Body of pancreas (tissue), 4 donors: Measurements from ENCODE around the gene MRTFB. TPM values are rescaled to one million over a fixed set of nuclear protein-coding genes. Genes with fewer than 3 reads are reported as not detected.

ENCODE experiments used
- ATAC-seq: fragments of 150-250 bp; one replicate; pipeline ENCODE4 v1.9.1; 2016
- DNase-seq, 4 donors: peaks; one replicate each; pipeline ENCODE4 v3.0.0-alpha.2; 2019
- H3K27ac ChIP-seq, 4 donors: fragments of 200-600 bp; sonication (generic); 1 replicate in 3 of 4; 2 replicates in 1 of 4; pipeline versions ENCODE4 v1.5.1 to v1.6.1; 2016 to 2019; ENCODE audit warnings: mild to moderate bottlenecking in 1 of 4, mixed read lengths in 1 of 4, moderate library complexity in 1 of 4
- H3K27me3 ChIP-seq, 2 donors: fragments of 200-600 bp; sonication (generic); one replicate each; pipeline ENCODE4 v1.6.0; 2016; ENCODE audit warnings: mild to moderate bottlenecking in 1 of 2
- H3K36me3 ChIP-seq, 2 donors: fragments of 200-600 bp; sonication (generic); replicated peaks in 1 of 2; 2 replicates each; pipeline ENCODE4 v1.5.1; 2016; ENCODE audit warnings: low read depth in 2 of 2; ENCODE audit not compliant: insufficient read depth in 1 of 2
- H3K4me1 ChIP-seq: fragments of 200-600 bp; sonication (generic); one replicate; pipeline ENCODE4 v1.6.0; 2016
- H3K4me3 ChIP-seq, 2 donors: fragments of 200-600 bp; sonication (generic); 1 replicate in 1 of 2; 2 replicates in 1 of 2; pipeline ENCODE4 v1.5.1; 2016 to 2019
- H3K9me3 ChIP-seq, 3 donors: fragments of 200-600 bp; sonication (generic); 1 replicate in 2 of 3; 2 replicates in 1 of 3; pipeline ENCODE4 v1.5.1; 2016
- CTCF ChIP-seq, 7 experiments: fragments of 450-650 bp in 4 of 7; fragments of 200-600 bp in 3 of 7; sonication (generic) in 3 of 7; IDR thresholded peaks; one replicate each; pipeline ENCODE4 v1.5.1; 2016 to 2019; ENCODE audit warnings: antibody characterized with exemption in 7 of 7
- POLR2A ChIP-seq, 3 donors: fragments of 450-650 bp; IDR thresholded peaks; one replicate each; pipeline ENCODE4 v1.6.1; 2016; ENCODE audit warnings: antibody characterized with exemption in 3 of 3, mild to moderate bottlenecking in 2 of 3
- WGBS, 2 donors: methylation state at CpG; one replicate each; pipeline ENCODE4 v1.1.5; 2017; 5-methylcytosine and 5-hydroxymethylcytosine counted together
- intact Hi-C: fragments of 100-400 bp; cut with DNase I; formaldehyde crosslinking; loops from one replicate; pipeline ENCODE4 v1.15.1; 2023
- total RNA-seq, 2 donors: library from RNA; depleted of rRNA; stranded (reverse); fragments of >200 nt; gene quantifications; one replicate each; pipeline ENCODE4 v1.1.0, GENCODE V29; 2016

The MRTFB gene
- total RNA-seq, 2 donors from 2014 or later = 39.2 to 46.8 TPM

- Histone ChIP-seq H3K4me3 (no peak overlapping the region), H3K27ac (peak overlapping the region; percentile 87 to 98 (median 95)), H3K4me1 (peaks cover 59% of the 10 kb centered on the region), H3K27me3 (no peaks in the 10 kb centered on the region), H3K36me3 (no peaks in the 10 kb centered on the region), H3K9me3 (no peaks in the 10 kb centered on the region)
- ATAC-seq = no peak
- TF ChIP-seq POLR2A (IDR thresholded peaks at IDR 0.05) (no peak), CTCF (IDR thresholded peaks at IDR 0.05) (peak in 1 of 7 experiments; percentile 7)
- intact Hi-C loops = no loop called here
- 64 to 68% methylated on average over 6 of the region's 6 CpGs for WGBS, 2 donors
- peak in 2 of 4 donors; percentile 29 to 44 for DNase-seq
Observed at GRCh38 chr16:14072360-14072759, 1.2 kb downstream of the MRTFB start.

GRCh38 chr16:14074544-14074943 is 3.4 kb downstream of the MRTFB start:
- Histone ChIP-seq H3K9me3 (no peaks in the 10 kb centered on the region), H3K4me3 (no peak overlapping the region), H3K4me1 (peaks cover 68% of the 10 kb centered on the region), H3K36me3 (peaks cover 0 to 2% of the 10 kb centered on the region in 2 donors), H3K27me3 (no peaks in the 10 kb centered on the region), H3K27ac (peak overlapping the region in 2 of 4 donors; percentile 5 to 14)
- ATAC-seq = no peak
- no peak for DNase-seq
- intact Hi-C loops = no loop called here
- TF ChIP-seq POLR2A (IDR thresholded peaks at IDR 0.05) (no peak), CTCF (IDR thresholded peaks at IDR 0.05) (no peak)
- 8 to 17% methylated on average over 1 of the region's 1 CpG for WGBS, 2 donors

- ATAC-seq (no peak), DNase-seq (no peak)
- H3K27ac ChIP-seq = peak overlapping the region in 1 of 4 donors; percentile 0
- H3K4me3 ChIP-seq = no peak overlapping the region
- peaks cover 48% of the 10 kb centered on the region for H3K4me1 ChIP-seq
- peaks cover 0 to 2% of the 10 kb centered on the region in 2 donors for H3K36me3 ChIP-seq
- H3K9me3 ChIP-seq = no peaks in the 10 kb centered on the region
- intact Hi-C loops = no loop called here
- 76 to 77% methylated on average over 2 of the region's 2 CpGs for WGBS, 2 donors
- no peaks in the 10 kb centered on the region for H3K27me3 ChIP-seq
- TF ChIP-seq POLR2A (IDR thresholded peaks at IDR 0.05) (no peak), CTCF (IDR thresholded peaks at IDR 0.05) (no peak)
Observed at GRCh38 chr16:14077918-14078317, 6.8 kb downstream of the MRTFB start.

- Histone ChIP-seq H3K36me3 (no peaks in the 10 kb centered on the region), H3K4me1 (peaks cover 39% of the 10 kb centered on the region), H3K27me3 (no peaks in the 10 kb centered on the region), H3K4me3 (no peak overlapping the region), H3K9me3 (no peaks in the 10 kb centered on the region), H3K27ac (no peak overlapping the region)
- TF ChIP-seq POLR2A (IDR thresholded peaks at IDR 0.05) (no peak), CTCF (IDR thresholded peaks at IDR 0.05) (no peak)
- 80 to 85% methylated on average over 1 of the region's 1 CpG for WGBS, 2 donors
- DNase-seq (no peak), ATAC-seq (no peak)
- intact Hi-C loops = no loop called here
Observed at GRCh38 chr16:14086477-14086876, 15.4 kb downstream of the MRTFB start.

- H3K4me3 ChIP-seq = no peak overlapping the region
- intact Hi-C loops = no loop called here
- 73 to 82% methylated on average over 1 of the region's 1 CpG for WGBS, 2 donors
- H3K27me3 ChIP-seq = no peaks in the 10 kb centered on the region
- no peak for DNase-seq
- TF ChIP-seq CTCF (IDR thresholded peaks at IDR 0.05) = no peak
- TF ChIP-seq POLR2A (IDR thresholded peaks at IDR 0.05) = no peak
- no peak for ATAC-seq
- H3K27ac ChIP-seq = peak overlapping the region in 1 of 4 donors; percentile 43
- peaks cover 44% of the 10 kb centered on the region for H3K4me1 ChIP-seq
- no peaks in the 10 kb centered on the region for H3K36me3 ChIP-seq
- H3K9me3 ChIP-seq = no peaks in the 10 kb centered on the region
Observed at GRCh38 chr16:14087181-14087580, 16.1 kb downstream of the MRTFB start.
